PC-9 (cell line): Measurements from ENCODE around the gene COL24A1.
"Not testable (repeated sequence)": the region's sequence is repeated elsewhere in the genome, so short reads cannot be mapped to it uniquely, and the experiment has no call there.

Experiments used
- CTCF ChIP-seq: fragments of 200-600 bp; sonication (generic); conservative IDR thresholded peaks from 2 replicates; pipeline ENCODE4 v1.6.1; 2017; ENCODE audit warnings: mixed run types, antibody characterized with exemption, mild to moderate bottlenecking, moderate library complexity
- EZH2 ChIP-seq: fragments of 200-600 bp; sonication (generic); IDR thresholded peaks from 2 replicates; pipeline ENCODE4 v1.8.0; 2017; ENCODE audit warnings: antibody characterized with exemption, low read depth

- TF ChIP-seq EZH2, CTCF: not testable (repeated sequence)
Observed at GRCh38 chr1:85863639-85864038, 292.9 kb downstream of the COL24A1 start.
